Muscle of leg (tissue), 11 donors: ENCODE results near the gene WIZ. TPM values are rescaled to one million over a fixed set of nuclear protein-coding genes. Genes with fewer than 3 reads are reported as not detected.
A peak's percentile ranks its signal among the peaks of the same experiment; 100 is the strongest.

Experiments used
- DNase-seq: peaks from one replicate; pipeline ENCODE4 v3.0.0; 2013
- H3K27ac ChIP-seq: one replicate; pipeline ENCODE4 v1.5.1; 2013; ENCODE audit warnings: mild to moderate bottlenecking, low read length, control low read depth
- H3K27me3 ChIP-seq: one replicate; pipeline ENCODE4 v1.6.1; 2013; ENCODE audit warnings: low read length; ENCODE audit not compliant: control insufficient read depth, insufficient read depth
- H3K36me3 ChIP-seq: one replicate; pipeline ENCODE4 v1.6.1; 2013; ENCODE audit warnings: low read length; ENCODE audit not compliant: control insufficient read depth, insufficient read depth
- H3K4me1 ChIP-seq: one replicate; pipeline ENCODE4 v1.6.1; 2013; ENCODE audit warnings: low read length; ENCODE audit not compliant: control insufficient read depth, insufficient read depth
- H3K4me3 ChIP-seq: one replicate; pipeline ENCODE4 v1.5.1; 2013; ENCODE audit warnings: low read length, control low read depth
- H3K9me3 ChIP-seq: replicated peaks from 2 replicates; pipeline ENCODE4 v1.6.1; 2013; ENCODE audit warnings: low read depth, low read length; ENCODE audit not compliant: control insufficient read depth
- WGBS: methylation state at CpG from one replicate; pipeline ENCODE4 v1.1.5; 2013; ENCODE audit warnings: missing lambda C conversion rate; ENCODE audit not compliant: insufficient coverage; 5-methylcytosine and 5-hydroxymethylcytosine counted together
- polyA plus RNA-seq, 8 donors: library from polyadenylated mRNA; unstranded; fragments of 120-200 nt; gene quantifications; one replicate each; pipeline versions ENCODE4 v1.2.1 to v1.2.3, GENCODE V29; 2013; ENCODE audit warnings: inconsistent platforms in 1 of 8, low replicate concordance in 1 of 8; ENCODE audit not compliant: insufficient read length in 8 of 8, insufficient read depth in 1 of 8
- total RNA-seq: library from RNA; stranded (reverse); fragments of 120-200 nt; gene quantifications from one replicate; pipeline ENCODE4 v1.2.4, GENCODE V29; 2013

WIZ gene
- total and polyA plus RNA-seq, 9 donors, result 6.8 to 38.1 (median 31.7) TPM

GRCh38 chr19:15404097-15404779, 45.5 kb downstream of the WIZ start:
- 88% methylated on average over 5 of the region's 7 CpGs for WGBS
- no peak for DNase-seq
- no peaks in the 10 kb centered on the region for H3K27me3 ChIP-seq
- H3K9me3 ChIP-seq, result no peaks in the 10 kb centered on the region
- H3K4me1 ChIP-seq, result peaks cover 35% of the 10 kb centered on the region
- peaks cover 54% of the 10 kb centered on the region for H3K36me3 ChIP-seq
- no peak overlapping the region for H3K4me3 ChIP-seq
- H3K27ac ChIP-seq, result peak overlapping the region; percentile 29

- no peak overlapping the region for H3K4me3 ChIP-seq
- peaks cover 63% of the 10 kb centered on the region for H3K36me3 ChIP-seq
- no peak overlapping the region for H3K27ac ChIP-seq
- 90% methylated on average over 10 of the region's 10 CpGs for WGBS
- H3K9me3 ChIP-seq, result no peaks in the 10 kb centered on the region
- no peak for DNase-seq
- H3K27me3 ChIP-seq, result no peaks in the 10 kb centered on the region
- H3K4me1 ChIP-seq, result peaks cover 35% of the 10 kb centered on the region
These were observed 46.6 kb downstream of the WIZ start for GRCh38 chr19:15403151-15403531.

DNA sequence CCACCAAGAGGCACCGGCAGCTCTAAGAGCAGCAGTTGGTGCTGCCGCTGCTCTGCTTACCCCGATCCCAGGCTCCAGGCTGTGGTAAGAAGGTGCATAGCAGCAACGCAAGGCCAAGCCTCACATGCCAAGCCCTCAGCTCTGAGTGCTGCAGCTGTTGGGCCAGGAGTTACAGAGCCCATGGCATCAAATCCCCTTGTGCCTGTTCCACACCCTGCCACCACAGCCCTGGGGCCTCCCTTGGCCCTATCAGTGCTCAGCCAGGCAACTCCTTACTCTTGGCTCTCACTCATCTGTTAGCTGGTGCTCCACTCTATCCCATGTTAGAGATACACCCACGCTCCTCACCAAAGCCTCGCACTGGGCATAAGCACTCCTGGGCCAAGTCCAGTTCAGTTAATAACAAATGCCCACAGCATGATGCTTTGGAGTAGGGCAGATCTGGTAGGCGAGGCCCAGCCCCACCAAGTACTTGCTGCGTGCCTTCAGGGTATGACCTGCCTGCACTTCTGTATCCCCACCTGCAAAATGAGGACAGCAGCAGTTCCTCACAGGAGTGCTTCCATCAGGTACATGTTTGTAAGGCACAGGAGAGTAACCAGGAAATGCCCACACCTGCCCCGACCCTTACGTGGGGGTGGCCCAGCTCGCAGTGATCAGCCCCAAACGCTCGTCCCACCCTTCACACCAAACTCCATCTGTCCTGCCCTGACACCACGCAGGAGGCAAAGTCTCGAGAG, 47.2 kb downstream of the WIZ start:
- Histone ChIP-seq H3K4me1 (peaks cover 35% of the 10 kb centered on the region), H3K36me3 (peaks cover 67% of the 10 kb centered on the region), H3K4me3 (no peak overlapping the region), H3K27me3 (no peaks in the 10 kb centered on the region), H3K9me3 (no peaks in the 10 kb centered on the region), H3K27ac (no peak overlapping the region)
- 94% methylated on average over 7 of the region's 15 CpGs for WGBS
- DNase-seq, result peak; percentile 51

DNA sequence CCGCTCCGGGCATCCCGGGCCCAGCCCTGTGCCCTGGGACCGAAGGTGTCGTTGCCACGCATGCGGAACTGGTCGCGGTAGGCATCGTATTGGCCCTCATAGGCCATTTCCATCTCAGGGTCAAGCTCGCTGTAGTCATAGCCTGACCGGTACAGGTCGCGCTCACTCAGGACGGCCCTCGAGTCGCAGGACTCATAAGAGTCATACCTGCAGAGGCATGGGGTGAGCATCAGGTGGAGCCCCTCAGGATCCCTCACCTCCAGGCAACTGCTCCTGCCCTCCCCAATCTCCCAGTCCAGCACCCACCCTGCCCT, 48.4 kb downstream of the WIZ start:
- peaks cover 79% of the 10 kb centered on the region for H3K36me3 ChIP-seq
- peaks cover 35% of the 10 kb centered on the region for H3K4me1 ChIP-seq
- no peak overlapping the region for H3K4me3 ChIP-seq
- H3K9me3 ChIP-seq, result no peaks in the 10 kb centered on the region
- DNase-seq, result no peak
- WGBS, result 96% methylated on average over 17 of the region's 17 CpGs
- H3K27ac ChIP-seq, result no peak overlapping the region
- no peaks in the 10 kb centered on the region for H3K27me3 ChIP-seq

GRCh38 chr19:15400521-15401396, 49.0 kb downstream of the WIZ start:
- WGBS, result 85% methylated on average over 29 of the region's 29 CpGs
- DNase-seq, result no peak
- no peaks in the 10 kb centered on the region for H3K9me3 ChIP-seq
- H3K27me3 ChIP-seq, result no peaks in the 10 kb centered on the region
- H3K4me3 ChIP-seq, result no peak overlapping the region
- H3K4me1 ChIP-seq, result peaks cover 35% of the 10 kb centered on the region
- H3K27ac ChIP-seq, result no peak overlapping the region
- H3K36me3 ChIP-seq, result peaks cover 81% of the 10 kb centered on the region

GRCh38 chr19:15399635-15400034, 50.1 kb downstream of the WIZ start:
- H3K27me3 ChIP-seq, result no peaks in the 10 kb centered on the region
- peaks cover 77% of the 10 kb centered on the region for H3K36me3 ChIP-seq
- no peak overlapping the region for H3K4me3 ChIP-seq
- H3K9me3 ChIP-seq, result no peaks in the 10 kb centered on the region
- 88% methylated on average over 6 of the region's 14 CpGs for WGBS
- H3K4me1 ChIP-seq, result peaks cover 29% of the 10 kb centered on the region
- no peak for DNase-seq
- no peak overlapping the region for H3K27ac ChIP-seq

- 91% methylated on average over 6 of the region's 8 CpGs for WGBS
- Histone ChIP-seq H3K4me3 (no peak overlapping the region), H3K36me3 (peaks cover 79% of the 10 kb centered on the region), H3K4me1 (peaks cover 25% of the 10 kb centered on the region), H3K9me3 (no peaks in the 10 kb centered on the region), H3K27me3 (no peaks in the 10 kb centered on the region), H3K27ac (no peak overlapping the region)
- DNase-seq, result no peak
These were observed 50.6 kb downstream of the WIZ start for GRCh38 chr19:15399234-15399515.

DNA sequence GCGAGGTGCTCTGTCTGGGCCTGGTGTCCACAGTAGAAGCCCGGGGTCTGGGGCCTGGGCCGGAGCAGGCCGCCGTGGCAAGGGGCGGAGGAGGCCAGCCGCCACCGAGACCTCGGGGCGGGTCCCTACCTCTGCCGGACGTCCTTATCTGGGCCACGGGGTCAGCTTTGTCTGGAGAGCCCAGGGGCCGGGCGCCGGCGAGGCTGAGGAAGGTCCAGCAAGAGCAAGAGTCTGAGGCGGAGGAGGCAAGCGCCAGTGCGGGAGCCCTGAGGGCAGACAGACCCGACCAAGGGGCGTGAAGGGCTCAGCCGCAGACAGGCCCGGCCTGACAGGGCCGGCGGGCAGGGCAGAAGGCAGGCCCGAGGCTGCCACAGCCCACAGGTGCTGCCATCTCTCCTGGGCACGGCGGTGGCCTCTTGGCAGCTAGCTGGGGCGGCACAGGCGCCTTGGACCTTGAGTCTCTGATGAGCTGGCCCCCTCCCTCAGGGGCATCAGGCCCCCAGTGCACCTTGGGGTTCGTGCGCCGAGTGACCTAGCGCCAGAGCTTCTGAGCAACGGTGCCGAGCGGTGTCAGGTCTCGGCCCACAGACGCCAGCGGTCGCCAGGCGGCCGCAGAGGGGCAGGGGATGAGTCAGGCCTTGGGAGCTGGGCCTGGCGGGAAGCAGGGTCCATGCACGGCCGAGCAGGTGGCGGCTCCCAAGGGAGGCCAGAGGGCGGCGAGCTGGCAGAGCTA, 51.1 kb downstream of the WIZ start:
- H3K9me3 ChIP-seq, result no peaks in the 10 kb centered on the region
- H3K4me1 ChIP-seq, result peaks cover 20% of the 10 kb centered on the region
- peaks cover 78% of the 10 kb centered on the region for H3K36me3 ChIP-seq
- 90% methylated on average over 50 of the region's 50 CpGs for WGBS
- H3K27me3 ChIP-seq, result no peaks in the 10 kb centered on the region
- no peak overlapping the region for H3K27ac ChIP-seq
- no peak for DNase-seq
- no peak overlapping the region for H3K4me3 ChIP-seq

GRCh38 chr19:15397782-15398181, 52.0 kb downstream of the WIZ start:
- Histone ChIP-seq H3K4me3 (no peak overlapping the region), H3K9me3 (no peaks in the 10 kb centered on the region), H3K4me1 (peaks cover 11% of the 10 kb centered on the region), H3K27me3 (no peaks in the 10 kb centered on the region), H3K27ac (no peak overlapping the region), H3K36me3 (peaks cover 69% of the 10 kb centered on the region)
- DNase-seq, result no peak
- 78% methylated on average over 10 of the region's 11 CpGs for WGBS

GRCh38 chr19:15397236-15397635, 52.5 kb downstream of the WIZ start:
- Histone ChIP-seq H3K4me3 (no peak overlapping the region), H3K27ac (no peak overlapping the region), H3K27me3 (no peaks in the 10 kb centered on the region), H3K36me3 (peaks cover 68% of the 10 kb centered on the region), H3K9me3 (no peaks in the 10 kb centered on the region), H3K4me1 (peaks cover 5% of the 10 kb centered on the region)
- no peak for DNase-seq
- 96% methylated on average over 5 of the region's 6 CpGs for WGBS
